Astrocyte (in vitro differentiated cells and primary cell): ENCODE measurements around the gene RUNX1. TPM values are rescaled to one million over a fixed set of nuclear protein-coding genes. Genes with fewer than 3 reads are reported as not detected.
A peak's percentile ranks its signal among the peaks of the same experiment; 100 is the strongest.

Source experiments
- DNase-seq: peaks from one replicate; pipeline ENCODE4 v3.0.0-alpha.2; 2010; ENCODE audit warnings: low read depth
- FAIRE-seq: peaks from 2 replicates; lab custom pipeline; 2011; peaks lifted over from hg19 to GRCh38; lab: Jason Lieb, UNC
- H2AFZ ChIP-seq: 2 replicates; pipeline ENCODE4 v1.6.0; 2012; ENCODE audit warnings: low read depth, low read length, inconsistent platforms
- H3K27ac ChIP-seq: 2 replicates; pipeline ENCODE4 v1.5.1; 2011; ENCODE audit warnings: low read depth, low read length, inconsistent platforms
- H3K27me3 ChIP-seq: 2 replicates; pipeline ENCODE4 v1.6.0; 2011; ENCODE audit warnings: low read length, inconsistent platforms; ENCODE audit not compliant: insufficient read depth
- H3K36me3 ChIP-seq: 2 replicates; pipeline ENCODE4 v1.5.1; 2011; ENCODE audit warnings: low read length, inconsistent platforms; ENCODE audit not compliant: insufficient read depth
- H3K4me1 ChIP-seq: 2 replicates; pipeline ENCODE4 v1.5.1; 2011; ENCODE audit warnings: low read length, inconsistent platforms; ENCODE audit not compliant: insufficient read depth
- H3K4me2 ChIP-seq: 2 replicates; pipeline ENCODE4 v1.6.0; 2012; ENCODE audit warnings: low read length, inconsistent platforms
- H3K4me3 ChIP-seq: 2 replicates; pipeline ENCODE4 v1.5.1; 2011; ENCODE audit warnings: low read depth, mild to moderate bottlenecking, low read length, inconsistent platforms; ENCODE audit not compliant: insufficient read depth
- H3K79me2 ChIP-seq: 2 replicates; pipeline ENCODE4 v1.6.0; 2012; ENCODE audit warnings: mild to moderate bottlenecking, low read length, inconsistent platforms; ENCODE audit not compliant: insufficient read depth
- H3K9ac ChIP-seq: 2 replicates; pipeline ENCODE4 v1.6.0; 2012; ENCODE audit warnings: mild to moderate bottlenecking, low read length, inconsistent platforms
- H3K9me3 ChIP-seq: 2 replicates; pipeline ENCODE4 v1.5.1; 2012; ENCODE audit warnings: low read depth, mild to moderate bottlenecking, low read length, inconsistent platforms; ENCODE audit not compliant: insufficient read depth
- H4K20me1 ChIP-seq: 2 replicates; pipeline ENCODE4 v1.6.0; 2012; ENCODE audit warnings: low read length, inconsistent platforms; ENCODE audit not compliant: insufficient read depth
- H3K27ac Mint-ChIP-seq: one replicate; pipeline ENCODE4 v1.8.0; 2021; ENCODE audit warnings: mild to moderate bottlenecking, mixed read lengths; ENCODE audit not compliant: unreplicated experiment
- H3K27me3 Mint-ChIP-seq: one replicate; pipeline ENCODE4 v1.8.0; 2021; ENCODE audit warnings: low read depth, mixed read lengths; ENCODE audit not compliant: unreplicated experiment
- H3K36me3 Mint-ChIP-seq: one replicate; pipeline ENCODE4 v1.8.0; 2021; ENCODE audit warnings: low read depth, mixed read lengths; ENCODE audit not compliant: unreplicated experiment
- H3K4me1 Mint-ChIP-seq: one replicate; pipeline ENCODE4 v1.8.0; 2021; ENCODE audit warnings: low read depth, mixed read lengths; ENCODE audit not compliant: unreplicated experiment
- H3K4me3 Mint-ChIP-seq: one replicate; pipeline ENCODE4 v1.8.0; 2021; ENCODE audit warnings: mild to moderate bottlenecking, moderate library complexity, mixed read lengths; ENCODE audit not compliant: unreplicated experiment
- H3K9me3 Mint-ChIP-seq: one replicate; pipeline ENCODE4 v1.8.0; 2021; ENCODE audit warnings: mild to moderate bottlenecking, mixed read lengths; ENCODE audit not compliant: unreplicated experiment
- EZH2 ChIP-seq: IDR thresholded peaks from 2 replicates; pipeline ENCODE4 v1.6.1; 2012; ENCODE audit warnings: mild to moderate bottlenecking, low read length, inconsistent platforms; ENCODE audit not compliant: insufficient read depth
- total RNA-seq: library from RNA; stranded (reverse); gene quantifications from 2 replicates; pipeline ENCODE4 v1.2.1, GENCODE V29; 2021
- TF ChIP-seq, protein P1 (sequence below): IDR thresholded peaks from 2 replicates; pipeline ENCODE4 v1.5.1; 2011; ENCODE audit warnings: low read depth, mild to moderate bottlenecking, inconsistent platforms, low read length, moderate library complexity; ENCODE audit not compliant: insufficient read depth

The RUNX1 gene
- total RNA-seq, 1 donor from 2014 or later, result 84.6 TPM

DNA sequence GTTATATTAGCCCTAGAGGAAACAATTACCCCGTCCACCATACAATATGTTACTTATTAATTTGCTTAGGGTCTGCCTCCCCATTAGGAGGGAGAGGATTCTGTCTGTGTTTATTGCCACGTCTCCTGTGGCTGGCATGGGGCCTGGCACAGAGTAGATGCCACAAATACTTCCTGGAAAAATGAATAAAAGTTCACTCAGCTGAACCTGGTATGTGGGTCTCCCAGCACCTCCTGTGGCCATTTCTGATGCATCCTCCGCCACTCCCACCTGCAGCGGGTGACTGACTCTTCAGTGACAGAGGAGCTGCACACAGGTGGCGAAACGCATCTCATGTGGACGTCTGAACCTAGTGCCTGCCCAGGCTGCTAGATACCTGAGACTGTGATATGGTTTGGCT lies 267.6 kb downstream of the RUNX1 start:
- no peak overlapping the region for H3K27ac Mint-ChIP-seq
- Histone ChIP-seq H3K4me3 (no peak overlapping the region), H3K27me3 (no peaks in the 10 kb centered on the region), H3K4me2 (no peak overlapping the region), H3K9me3 (no peaks in the 10 kb centered on the region), H3K36me3 (no peaks in the 10 kb centered on the region), H4K20me1 (no peaks in the 10 kb centered on the region), H3K79me2 (no peaks in the 10 kb centered on the region), H3K9ac (no peak overlapping the region), H3K4me1 (no peaks in the 10 kb centered on the region), H3K27ac (no peak overlapping the region), H2AFZ (no peak overlapping the region)
- no peak overlapping the region for H3K4me3 Mint-ChIP-seq
- H3K9me3 Mint-ChIP-seq, result peaks cover 2% of the 10 kb centered on the region
- FAIRE-seq (no peak), DNase-seq (no peak)
- peaks cover 3% of the 10 kb centered on the region for H3K4me1 Mint-ChIP-seq
- TF ChIP-seq, protein P1, sequence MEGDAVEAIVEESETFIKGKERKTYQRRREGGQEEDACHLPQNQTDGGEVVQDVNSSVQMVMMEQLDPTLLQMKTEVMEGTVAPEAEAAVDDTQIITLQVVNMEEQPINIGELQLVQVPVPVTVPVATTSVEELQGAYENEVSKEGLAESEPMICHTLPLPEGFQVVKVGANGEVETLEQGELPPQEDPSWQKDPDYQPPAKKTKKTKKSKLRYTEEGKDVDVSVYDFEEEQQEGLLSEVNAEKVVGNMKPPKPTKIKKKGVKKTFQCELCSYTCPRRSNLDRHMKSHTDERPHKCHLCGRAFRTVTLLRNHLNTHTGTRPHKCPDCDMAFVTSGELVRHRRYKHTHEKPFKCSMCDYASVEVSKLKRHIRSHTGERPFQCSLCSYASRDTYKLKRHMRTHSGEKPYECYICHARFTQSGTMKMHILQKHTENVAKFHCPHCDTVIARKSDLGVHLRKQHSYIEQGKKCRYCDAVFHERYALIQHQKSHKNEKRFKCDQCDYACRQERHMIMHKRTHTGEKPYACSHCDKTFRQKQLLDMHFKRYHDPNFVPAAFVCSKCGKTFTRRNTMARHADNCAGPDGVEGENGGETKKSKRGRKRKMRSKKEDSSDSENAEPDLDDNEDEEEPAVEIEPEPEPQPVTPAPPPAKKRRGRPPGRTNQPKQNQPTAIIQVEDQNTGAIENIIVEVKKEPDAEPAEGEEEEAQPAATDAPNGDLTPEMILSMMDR, result no peak
- no peak for TF ChIP-seq EZH2
- H3K36me3 Mint-ChIP-seq, result peaks cover 2% of the 10 kb centered on the region
- H3K27me3 Mint-ChIP-seq, result no peaks in the 10 kb centered on the region

DNA sequence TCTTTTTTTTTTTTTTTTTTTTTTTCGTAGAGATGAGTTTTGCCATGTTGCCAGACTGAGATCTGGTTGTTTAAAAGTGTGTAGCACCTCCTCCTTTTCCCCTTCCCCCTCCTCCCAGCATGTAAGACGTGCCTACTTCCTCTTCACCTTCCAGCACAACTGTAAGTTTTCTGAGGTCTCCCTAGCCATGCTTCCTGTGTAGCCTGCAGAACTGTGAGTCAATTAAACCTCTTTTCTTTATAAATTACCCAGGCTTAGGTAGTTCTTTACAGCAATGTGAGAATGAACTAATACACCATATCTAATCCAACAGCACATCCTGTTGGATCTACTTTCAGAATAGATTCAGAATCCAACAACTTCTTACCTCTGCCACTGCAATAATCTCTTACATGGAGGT lies 269.2 kb downstream of the RUNX1 start:
- TF ChIP-seq EZH2, result no peak
- TF ChIP-seq, protein P1, result no peak
- peaks cover 2% of the 10 kb centered on the region for H3K9me3 Mint-ChIP-seq
- H3K79me2 ChIP-seq, result no peaks in the 10 kb centered on the region
- peaks cover 3% of the 10 kb centered on the region for H3K4me1 Mint-ChIP-seq
- no peak overlapping the region for H3K4me3 Mint-ChIP-seq
- no peaks in the 10 kb centered on the region for H3K36me3 ChIP-seq
- no peaks in the 10 kb centered on the region for H3K4me1 ChIP-seq
- FAIRE-seq, result no peak
- DNase-seq, result no peak
- H3K4me2 ChIP-seq, result no peak overlapping the region
- no peak overlapping the region for H2AFZ ChIP-seq
- no peak overlapping the region for H3K9ac ChIP-seq
- H3K9me3 ChIP-seq, result no peaks in the 10 kb centered on the region
- peaks cover 2% of the 10 kb centered on the region for H3K36me3 Mint-ChIP-seq
- no peaks in the 10 kb centered on the region for H3K27me3 ChIP-seq
- H4K20me1 ChIP-seq, result no peaks in the 10 kb centered on the region
- no peak overlapping the region for H3K27ac Mint-ChIP-seq
- no peak overlapping the region for H3K4me3 ChIP-seq
- no peaks in the 10 kb centered on the region for H3K27me3 Mint-ChIP-seq
- H3K27ac ChIP-seq, result no peak overlapping the region

DNA sequence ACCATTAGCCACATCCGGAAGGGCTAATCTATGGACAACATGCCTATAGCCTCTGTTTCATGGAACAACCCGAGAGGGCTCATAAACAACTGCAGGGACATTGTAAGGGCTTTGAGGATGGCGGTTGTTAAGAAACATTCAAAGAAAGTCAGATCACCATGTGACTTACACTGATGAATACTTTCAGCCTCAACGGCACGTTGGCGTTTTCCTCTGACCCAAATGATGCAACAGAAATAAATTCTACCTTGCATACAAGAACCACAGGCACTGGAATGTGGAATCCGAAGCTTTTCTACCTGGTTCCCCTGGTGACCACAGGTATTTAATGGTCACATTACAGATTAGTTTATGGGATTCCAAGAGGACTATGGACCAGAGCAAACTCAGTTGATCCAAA lies 273.3 kb downstream of the RUNX1 start:
- Mint-ChIP-seq H3K27me3 (no peaks in the 10 kb centered on the region), H3K4me1 (peaks cover 8% of the 10 kb centered on the region), H3K4me3 (no peak overlapping the region), H3K36me3 (peaks cover 2% of the 10 kb centered on the region), H3K27ac (peak overlapping the region; percentile 77), H3K9me3 (peaks cover 2% of the 10 kb centered on the region)
- no peak overlapping the region for H3K9ac ChIP-seq
- no peak overlapping the region for H2AFZ ChIP-seq
- H3K27me3 ChIP-seq, result no peaks in the 10 kb centered on the region
- no peaks in the 10 kb centered on the region for H3K9me3 ChIP-seq
- no peaks in the 10 kb centered on the region for H3K36me3 ChIP-seq
- no peak overlapping the region for H3K4me3 ChIP-seq
- H4K20me1 ChIP-seq, result no peaks in the 10 kb centered on the region
- H3K4me1 ChIP-seq, result peaks cover 5% of the 10 kb centered on the region
- TF ChIP-seq, protein P1, result no peak
- TF ChIP-seq EZH2, result no peak
- no peak overlapping the region for H3K4me2 ChIP-seq
- H3K79me2 ChIP-seq, result no peaks in the 10 kb centered on the region
- FAIRE-seq (no peak), DNase-seq (peak; percentile 35)
- H3K27ac ChIP-seq, result no peak overlapping the region
